Lower leg skin (tissue), 4 donors: ENCODE results near the gene ANXA6. TPM values are rescaled to one million over a fixed set of nuclear protein-coding genes. Genes with fewer than 3 reads are reported as not detected.
A peak's percentile ranks its signal among the peaks of the same experiment; 100 is the strongest.

Experiments
- DNase-seq, 2 donors: peaks; one replicate each; pipeline ENCODE4 v3.0.0-alpha.2; 2019; ENCODE audit warnings: low spot score in 2 of 2
- H3K4me3 ChIP-seq: fragments of 200-600 bp; sonication (generic); 2 replicates; pipeline ENCODE4 v1.5.1; 2017; ENCODE audit warnings: mild to moderate bottlenecking, low read depth; ENCODE audit not compliant: poor library complexity, severe bottlenecking
- POLR2A ChIP-seq, 2 donors: fragments of 450-650 bp; IDR thresholded peaks; one replicate each; pipeline ENCODE4 v1.6.1; 2016 to 2017; ENCODE audit warnings: antibody characterized with exemption in 2 of 2, mild to moderate bottlenecking in 1 of 2, moderate library complexity in 1 of 2
- WGBS, 2 donors: methylation state at CpG; one replicate each; pipeline ENCODE4 v1.1.5; 2018; 5-methylcytosine and 5-hydroxymethylcytosine counted together
- intact Hi-C: fragments of 100-400 bp; cut with DNase I; formaldehyde crosslinking; loops from one replicate; pipeline ENCODE4 v1.15.0; 2023; ENCODE audit warnings: low total_unique reads
- total RNA-seq, 4 donors: library from RNA; depleted of rRNA; stranded (reverse); fragments of >200 nt; gene quantifications; one replicate each; pipeline ENCODE4 v1.1.0, GENCODE V29; 2016
- TF ChIP-seq, protein P1 (sequence below), 3 donors: fragments of 450-650 bp; IDR thresholded peaks; one replicate each; pipeline ENCODE4 v1.5.1; 2016; ENCODE audit warnings: antibody characterized with exemption in 3 of 3, mild to moderate bottlenecking in 3 of 3, moderate library complexity in 2 of 3

ANXA6 gene
- total RNA-seq, 4 donors from 2014 or later, result 34.2 to 68.4 (median 43.3) TPM

DNA sequence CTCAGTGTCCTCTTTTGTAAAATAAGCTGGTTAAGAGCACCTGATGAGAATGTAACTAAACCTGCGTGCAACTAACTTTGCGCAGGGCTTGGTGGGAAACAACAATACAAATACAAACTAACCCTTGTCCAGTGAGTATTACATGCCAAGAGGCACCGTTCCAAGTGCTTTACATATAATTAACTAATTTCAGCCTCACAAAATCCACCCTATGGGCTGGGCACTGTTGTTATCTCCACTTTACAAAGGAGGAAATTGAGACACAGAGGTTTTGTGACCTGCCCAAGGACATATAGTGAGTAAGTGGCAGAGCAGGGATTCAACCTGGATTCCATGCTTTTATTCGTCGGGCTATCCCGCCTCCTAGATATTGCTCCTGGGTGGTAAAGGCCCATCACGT lies 50.5 kb downstream of the ANXA6 start:
- H3K4me3 ChIP-seq, result no peak overlapping the region
- 81 to 88% methylated on average over 7 of the region's 7 CpGs for WGBS, 2 donors
- intact Hi-C loops, result no loop called here
- no peak for DNase-seq
- TF ChIP-seq, protein P1, sequence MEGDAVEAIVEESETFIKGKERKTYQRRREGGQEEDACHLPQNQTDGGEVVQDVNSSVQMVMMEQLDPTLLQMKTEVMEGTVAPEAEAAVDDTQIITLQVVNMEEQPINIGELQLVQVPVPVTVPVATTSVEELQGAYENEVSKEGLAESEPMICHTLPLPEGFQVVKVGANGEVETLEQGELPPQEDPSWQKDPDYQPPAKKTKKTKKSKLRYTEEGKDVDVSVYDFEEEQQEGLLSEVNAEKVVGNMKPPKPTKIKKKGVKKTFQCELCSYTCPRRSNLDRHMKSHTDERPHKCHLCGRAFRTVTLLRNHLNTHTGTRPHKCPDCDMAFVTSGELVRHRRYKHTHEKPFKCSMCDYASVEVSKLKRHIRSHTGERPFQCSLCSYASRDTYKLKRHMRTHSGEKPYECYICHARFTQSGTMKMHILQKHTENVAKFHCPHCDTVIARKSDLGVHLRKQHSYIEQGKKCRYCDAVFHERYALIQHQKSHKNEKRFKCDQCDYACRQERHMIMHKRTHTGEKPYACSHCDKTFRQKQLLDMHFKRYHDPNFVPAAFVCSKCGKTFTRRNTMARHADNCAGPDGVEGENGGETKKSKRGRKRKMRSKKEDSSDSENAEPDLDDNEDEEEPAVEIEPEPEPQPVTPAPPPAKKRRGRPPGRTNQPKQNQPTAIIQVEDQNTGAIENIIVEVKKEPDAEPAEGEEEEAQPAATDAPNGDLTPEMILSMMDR (IDR thresholded peaks at IDR 0.05), result no peak
- no peak for TF ChIP-seq POLR2A (IDR thresholded peaks at IDR 0.05)

DNA sequence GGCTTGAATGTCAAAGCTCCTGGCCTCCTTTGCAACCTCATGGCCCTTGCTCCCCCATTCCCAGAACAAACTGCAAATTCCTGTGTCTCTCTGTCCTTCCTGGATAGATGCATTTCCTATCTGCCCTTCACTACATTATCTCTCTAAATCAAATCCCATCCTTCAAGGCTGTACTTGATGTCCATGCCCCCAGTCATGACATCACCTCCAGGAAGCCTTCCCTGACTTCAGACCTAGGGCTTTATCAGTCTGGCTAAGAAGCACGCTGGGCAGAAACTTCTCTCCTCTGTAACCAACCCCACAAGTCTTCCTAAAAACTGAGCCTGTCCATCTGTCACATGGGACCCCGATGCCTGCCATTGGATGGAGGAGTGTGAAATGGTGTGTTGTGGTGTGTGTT lies 51.1 kb downstream of the ANXA6 start:
- no peak for TF ChIP-seq POLR2A (IDR thresholded peaks at IDR 0.05)
- TF ChIP-seq, protein P1 (IDR thresholded peaks at IDR 0.05), result no peak
- intact Hi-C loops, result no loop called here
- no peak overlapping the region for H3K4me3 ChIP-seq
- no peak for DNase-seq
- WGBS, 2 donors, result 86 to 98% methylated on average over 2 of the region's 2 CpGs

DNA sequence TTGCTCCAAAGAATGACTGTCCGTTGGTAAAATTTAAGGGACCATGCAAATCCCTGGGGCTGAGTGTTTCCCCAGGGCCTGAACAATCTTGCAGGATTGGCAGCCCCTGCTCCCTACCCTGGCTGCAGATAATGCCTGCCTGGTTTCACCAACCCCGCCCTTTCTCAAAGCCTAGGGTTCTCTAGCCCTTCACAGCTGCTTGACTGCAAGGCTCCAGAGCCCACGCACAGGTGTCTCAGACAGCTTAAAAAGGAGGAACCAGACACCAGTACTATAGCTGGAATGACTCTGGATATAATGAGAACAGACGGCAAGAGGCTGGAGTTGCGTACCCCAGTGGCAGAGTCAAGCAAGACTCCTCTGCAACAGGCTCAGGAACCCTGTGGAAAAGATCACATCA lies 51.5 kb downstream of the ANXA6 start:
- TF ChIP-seq, protein P1 (IDR thresholded peaks at IDR 0.05), result no peak
- TF ChIP-seq POLR2A (IDR thresholded peaks at IDR 0.05), result no peak
- H3K4me3 ChIP-seq, result no peak overlapping the region
- 85 to 88% methylated on average over 4 to 5 of the region's 5 CpGs for WGBS, 2 donors
- DNase-seq, result no peak
- intact Hi-C loops, result no loop called here

DNA sequence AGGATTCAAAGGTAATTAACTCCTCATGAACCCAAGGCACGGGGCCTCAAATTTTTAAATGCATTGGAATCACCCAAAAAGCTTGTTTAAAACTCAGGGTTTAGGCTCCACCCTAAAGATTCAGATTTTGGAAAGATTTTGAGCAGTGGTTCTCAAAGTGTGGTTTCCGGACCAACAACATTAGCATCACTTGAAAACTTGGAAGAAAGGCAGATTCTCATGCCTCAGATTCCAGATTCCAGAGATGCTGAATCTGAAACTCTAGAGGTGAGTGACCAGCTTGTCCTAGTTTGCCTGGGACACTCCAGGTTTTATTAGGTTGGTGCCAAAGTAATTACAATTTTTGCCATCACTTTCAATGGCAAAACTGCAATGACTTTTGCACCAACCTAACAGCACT lies 52.0 kb downstream of the ANXA6 start:
- no peak for DNase-seq
- TF ChIP-seq, protein P1 (IDR thresholded peaks at IDR 0.05), result no peak
- no peak for TF ChIP-seq POLR2A (IDR thresholded peaks at IDR 0.05)
- intact Hi-C loops, result no loop called here
- 76 to 90% methylated on average over 2 of the region's 2 CpGs for whole genome bisulfite sequencing, 2 donors
- H3K4me3 ChIP-seq, result no peak overlapping the region

DNA sequence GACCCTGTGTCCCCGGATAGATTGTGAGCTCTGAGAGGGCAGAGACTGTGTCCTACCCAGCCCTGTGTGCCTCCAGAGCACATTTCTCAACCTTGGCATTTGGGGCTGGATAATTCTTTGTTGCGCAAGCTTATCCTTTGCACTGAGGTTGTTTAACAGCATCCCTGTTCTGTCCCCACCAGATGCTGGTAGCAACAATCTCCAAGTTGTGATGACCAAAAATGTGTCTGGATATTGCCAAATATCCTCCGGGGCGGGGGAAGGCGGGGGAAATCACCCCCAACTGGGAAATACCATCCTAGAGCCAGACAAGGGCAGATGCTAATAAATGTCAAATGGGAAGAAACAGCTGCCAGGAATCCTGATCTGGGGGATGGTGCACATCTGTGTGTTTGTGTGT lies 52.8 kb downstream of the ANXA6 start:
- intact Hi-C loops, result no loop called here
- peak; percentile 74 to 93 for DNase-seq
- no peak overlapping the region for H3K4me3 ChIP-seq
- TF ChIP-seq, protein P1 (IDR thresholded peaks at IDR 0.05), result no peak
- TF ChIP-seq POLR2A (IDR thresholded peaks at IDR 0.05), result no peak
- 63 to 68% methylated on average over 5 of the region's 5 CpGs for WGBS, 2 donors

DNA sequence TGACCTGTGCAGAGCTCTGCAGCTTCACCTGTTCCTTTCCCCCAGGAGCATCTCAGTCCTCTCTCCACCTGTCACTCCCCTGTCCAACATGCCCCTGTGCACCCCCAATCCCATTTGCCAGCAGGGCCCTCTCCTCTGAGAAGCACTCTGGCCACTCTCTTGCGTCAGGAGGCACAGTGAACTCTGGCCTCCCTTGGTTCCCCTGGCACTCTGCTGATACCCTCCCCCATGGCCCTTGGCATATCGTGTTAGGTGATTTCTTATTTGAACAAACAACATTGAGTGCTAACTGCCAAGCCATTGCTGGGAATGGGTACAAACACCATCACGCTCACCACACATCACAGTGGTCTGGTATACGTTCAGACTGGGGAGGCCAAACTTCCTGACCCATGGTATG lies 55.8 kb downstream of the ANXA6 start:
- TF ChIP-seq, protein P1 (IDR thresholded peaks at IDR 0.05), result no peak
- TF ChIP-seq POLR2A (IDR thresholded peaks at IDR 0.05), result no peak
- no peak for DNase-seq
- 92 to 96% methylated on average over 4 of the region's 4 CpGs for WGBS, 2 donors
- intact Hi-C loops, result no loop called here
- H3K4me3 ChIP-seq, result no peak overlapping the region
